ENCODE measurements around the gene RNU5D-1. TPM values are rescaled to one million over a fixed set of nuclear protein-coding genes. Genes with fewer than 3 reads are reported as not detected.

Gene RNU5D-1
- total and polyA plus RNA-seq, 10 donors = not detected

DNA sequence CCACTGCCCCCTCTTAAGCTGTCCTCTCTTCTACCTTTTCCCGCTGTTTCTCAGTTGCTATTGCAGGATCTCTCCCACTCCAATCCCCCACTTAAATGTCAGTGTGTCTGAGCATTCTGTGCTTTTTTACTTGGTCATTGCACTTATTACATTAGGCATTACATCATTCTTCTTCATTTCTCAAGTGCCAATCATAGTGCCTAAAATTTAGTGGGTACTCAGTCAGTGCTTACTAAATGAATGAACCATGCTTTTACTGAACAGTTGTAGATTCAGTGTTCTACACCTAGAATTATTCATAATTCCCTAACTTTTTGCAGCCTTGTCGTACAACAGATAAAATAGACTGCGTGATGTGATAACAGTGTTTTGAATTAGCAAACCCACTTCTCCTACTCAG is 37.1 kb downstream of the RNU5D-1 start:
- DNase-seq = no peak
- no peaks in the 10 kb centered on the region for H3K27me3 ChIP-seq (replicated peaks in 1 of 7)
- H3K4me1 ChIP-seq = peaks cover 0 to 44% (median 30%) of the 10 kb centered on the region in 6 donors
- no peaks in the 10 kb centered on the region for H3K36me3 ChIP-seq
- no peak overlapping the region for H3K4me3 ChIP-seq
- TF ChIP-seq POLR2A (IDR thresholded peaks at IDR 0.05) = no peak
- TF ChIP-seq, protein P1, sequence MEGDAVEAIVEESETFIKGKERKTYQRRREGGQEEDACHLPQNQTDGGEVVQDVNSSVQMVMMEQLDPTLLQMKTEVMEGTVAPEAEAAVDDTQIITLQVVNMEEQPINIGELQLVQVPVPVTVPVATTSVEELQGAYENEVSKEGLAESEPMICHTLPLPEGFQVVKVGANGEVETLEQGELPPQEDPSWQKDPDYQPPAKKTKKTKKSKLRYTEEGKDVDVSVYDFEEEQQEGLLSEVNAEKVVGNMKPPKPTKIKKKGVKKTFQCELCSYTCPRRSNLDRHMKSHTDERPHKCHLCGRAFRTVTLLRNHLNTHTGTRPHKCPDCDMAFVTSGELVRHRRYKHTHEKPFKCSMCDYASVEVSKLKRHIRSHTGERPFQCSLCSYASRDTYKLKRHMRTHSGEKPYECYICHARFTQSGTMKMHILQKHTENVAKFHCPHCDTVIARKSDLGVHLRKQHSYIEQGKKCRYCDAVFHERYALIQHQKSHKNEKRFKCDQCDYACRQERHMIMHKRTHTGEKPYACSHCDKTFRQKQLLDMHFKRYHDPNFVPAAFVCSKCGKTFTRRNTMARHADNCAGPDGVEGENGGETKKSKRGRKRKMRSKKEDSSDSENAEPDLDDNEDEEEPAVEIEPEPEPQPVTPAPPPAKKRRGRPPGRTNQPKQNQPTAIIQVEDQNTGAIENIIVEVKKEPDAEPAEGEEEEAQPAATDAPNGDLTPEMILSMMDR (IDR thresholded peaks at IDR 0.05 in 8 of 11, conservative IDR thresholded peaks at IDR 0.05 in 3 of 11) = no peak
- no peak for TF ChIP-seq POLR2AphosphoS5 (IDR thresholded peaks at IDR 0.05)
- WGBS, 5 donors = 92 to 99% (median 96%) methylated on average over 3 of the region's 3 CpGs
- H3K9me3 ChIP-seq = no peaks in the 10 kb centered on the region
- intact Hi-C loops (cut with DNase I; ENCODE audit: low total_unique reads) = no loop called here
- no peak overlapping the region for H3K27ac ChIP-seq

DNA sequence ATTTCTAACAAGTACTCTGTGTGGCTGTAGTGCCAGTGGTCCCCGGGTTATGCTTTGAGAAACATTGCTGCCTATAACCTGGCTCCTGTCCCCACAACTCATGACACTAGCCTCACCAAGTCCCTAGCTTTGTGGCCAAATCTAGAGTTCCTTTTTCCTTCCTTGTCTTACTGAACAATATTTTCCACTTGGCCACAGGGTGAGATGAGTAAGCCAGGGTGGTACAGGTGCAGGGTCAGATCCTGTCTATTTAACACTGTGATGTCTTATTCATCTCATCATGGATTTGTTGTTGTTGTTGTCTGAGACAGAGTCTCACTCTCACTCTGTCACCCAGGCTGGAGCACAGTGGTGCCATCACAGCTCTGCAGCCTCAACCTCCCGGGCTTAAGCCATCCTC is 37.8 kb downstream of the RNU5D-1 start:
- H3K36me3 ChIP-seq = no peaks in the 10 kb centered on the region
- peaks cover 0 to 37% (median 23%) of the 10 kb centered on the region in 6 donors for H3K4me1 ChIP-seq
- WGBS, 5 donors = 67 to 93% (median 82%) methylated on average over 2 of the region's 2 CpGs
- H3K27ac ChIP-seq = no peak overlapping the region
- H3K9me3 ChIP-seq = no peaks in the 10 kb centered on the region
- intact Hi-C loops (cut with DNase I; ENCODE audit: low total_unique reads) = no loop called here
- H3K4me3 ChIP-seq = no peak overlapping the region
- no peaks in the 10 kb centered on the region for H3K27me3 ChIP-seq (replicated peaks in 1 of 7)
- DNase-seq = peak; percentile 37
- TF ChIP-seq POLR2AphosphoS5 (IDR thresholded peaks at IDR 0.05) = no peak
- TF ChIP-seq, protein P1 (IDR thresholded peaks at IDR 0.05 in 8 of 11, conservative IDR thresholded peaks at IDR 0.05 in 3 of 11) = no peak
- TF ChIP-seq POLR2A (IDR thresholded peaks at IDR 0.05) = no peak

DNA sequence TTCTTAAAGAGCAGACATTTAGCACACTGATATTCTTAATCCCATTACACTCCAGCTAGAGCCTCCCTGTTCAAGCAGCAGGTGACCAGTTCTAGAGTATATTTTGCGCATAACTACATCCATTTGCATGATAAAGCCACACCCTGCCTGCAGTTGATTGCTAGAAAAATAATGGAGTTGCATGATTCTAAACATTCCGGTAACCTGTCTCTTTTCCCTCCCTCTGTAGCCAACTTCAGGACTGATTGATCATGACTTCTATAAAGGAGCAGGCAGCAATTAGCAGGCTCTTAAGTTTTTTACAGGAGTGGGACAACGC is 41.6 kb downstream of the RNU5D-1 start:
- intact Hi-C loops (cut with DNase I; ENCODE audit: low total_unique reads) = no loop called here
- H3K36me3 ChIP-seq = no peaks in the 10 kb centered on the region
- peaks cover 0 to 17% (median 1%) of the 10 kb centered on the region in 6 donors for H3K4me1 ChIP-seq
- DNase-seq = no peak
- 79 to 100% (median 92%) methylated on average over 3 of the region's 3 CpGs for WGBS, 5 donors
- H3K4me3 ChIP-seq = no peak overlapping the region
- H3K9me3 ChIP-seq = no peaks in the 10 kb centered on the region
- no peaks in the 10 kb centered on the region for H3K27me3 ChIP-seq (replicated peaks in 1 of 7)
- no peak for TF ChIP-seq POLR2AphosphoS5 (IDR thresholded peaks at IDR 0.05)
- TF ChIP-seq POLR2A (IDR thresholded peaks at IDR 0.05) = no peak
- TF ChIP-seq, protein P1 (IDR thresholded peaks at IDR 0.05 in 8 of 11, conservative IDR thresholded peaks at IDR 0.05 in 3 of 11) = no peak
- H3K27ac ChIP-seq = no peak overlapping the region

DNA sequence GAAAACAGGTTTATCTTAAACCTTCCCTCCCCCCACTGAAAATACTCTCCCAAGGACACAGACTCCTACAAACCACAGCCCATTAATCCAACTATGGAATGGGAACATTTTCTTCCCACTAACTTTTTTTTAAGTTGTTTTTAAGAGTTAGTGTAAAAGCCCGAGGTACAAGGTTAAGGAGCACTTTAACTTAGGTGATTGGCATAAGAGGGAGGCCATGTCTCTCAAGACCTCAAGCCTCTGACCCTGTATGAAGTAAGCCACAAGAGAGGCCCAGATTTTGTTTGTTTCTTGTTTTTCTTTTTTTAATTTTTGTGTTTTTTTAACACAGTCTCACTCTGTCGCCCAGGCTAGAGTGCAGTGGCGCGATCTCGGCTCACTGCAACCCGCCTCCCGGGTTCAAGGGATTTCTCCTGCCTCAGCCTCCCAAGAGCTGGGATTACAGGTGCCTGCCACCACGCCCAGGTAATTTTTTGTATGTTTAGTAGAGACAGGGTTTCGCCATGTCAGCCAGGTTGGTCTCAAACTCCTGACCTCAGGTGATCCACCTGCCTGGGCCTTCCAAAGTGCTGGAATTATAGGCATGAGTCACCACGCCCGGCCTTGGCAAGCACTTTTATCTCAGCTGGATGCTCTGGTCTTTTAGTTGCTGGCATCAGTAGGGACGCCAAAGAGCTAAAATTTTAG is 42.1 kb downstream of the RNU5D-1 start:
- H3K4me1 ChIP-seq = peaks cover 0 to 22% (median 3%) of the 10 kb centered on the region in 6 donors
- WGBS, 5 donors = 91 to 93% (median 92%) methylated on average over 12 of the region's 12 CpGs
- no peaks in the 10 kb centered on the region for H3K27me3 ChIP-seq (replicated peaks in 1 of 7)
- TF ChIP-seq POLR2A (IDR thresholded peaks at IDR 0.05) = no peak
- H3K4me3 ChIP-seq = no peak overlapping the region
- H3K9me3 ChIP-seq = no peaks in the 10 kb centered on the region
- H3K36me3 ChIP-seq = no peaks in the 10 kb centered on the region
- peak; percentile 11 for DNase-seq
- H3K27ac ChIP-seq = no peak overlapping the region
- intact Hi-C loops (cut with DNase I; ENCODE audit: low total_unique reads) = no loop called here

Data from spleen (tissue), 11 donors.